ENCODE data around the gene NOD2. TPM values are rescaled to one million over a fixed set of nuclear protein-coding genes. Genes with fewer than 3 reads are reported as not detected.

NOD2 gene
- total RNA-seq, 4 donors from 2014 or later = 10.5 to 28.1 (median 21.6) TPM

DNA sequence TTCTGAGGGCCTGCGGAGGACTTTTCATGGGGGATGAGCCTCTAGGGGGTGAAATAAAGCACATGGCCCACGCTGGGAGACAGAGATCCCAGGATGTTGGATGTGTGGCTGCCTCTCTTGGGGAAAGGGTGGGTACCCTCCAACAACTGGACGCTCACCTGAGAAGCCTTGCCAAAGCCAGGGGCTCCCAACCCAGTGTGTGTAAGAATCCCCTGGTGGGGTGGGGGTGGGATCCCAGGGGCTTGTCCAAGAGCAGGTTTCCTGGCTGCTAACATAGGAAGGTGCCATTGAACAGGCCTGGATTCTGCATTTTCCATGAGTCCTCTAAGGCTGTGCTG lies 12.9 kb upstream of the NOD2 start:
- no peak for DNase-seq
- WGBS, 2 donors = 80% methylated on average over 1 of the region's 3 CpGs; no CpG with 5 or more reads in 1 of the 2 donors
- H3K4me3 ChIP-seq = peak overlapping the region in 3 of 4 donors; percentile 32 to 56 (median 39)
- TF ChIP-seq, protein P1, sequence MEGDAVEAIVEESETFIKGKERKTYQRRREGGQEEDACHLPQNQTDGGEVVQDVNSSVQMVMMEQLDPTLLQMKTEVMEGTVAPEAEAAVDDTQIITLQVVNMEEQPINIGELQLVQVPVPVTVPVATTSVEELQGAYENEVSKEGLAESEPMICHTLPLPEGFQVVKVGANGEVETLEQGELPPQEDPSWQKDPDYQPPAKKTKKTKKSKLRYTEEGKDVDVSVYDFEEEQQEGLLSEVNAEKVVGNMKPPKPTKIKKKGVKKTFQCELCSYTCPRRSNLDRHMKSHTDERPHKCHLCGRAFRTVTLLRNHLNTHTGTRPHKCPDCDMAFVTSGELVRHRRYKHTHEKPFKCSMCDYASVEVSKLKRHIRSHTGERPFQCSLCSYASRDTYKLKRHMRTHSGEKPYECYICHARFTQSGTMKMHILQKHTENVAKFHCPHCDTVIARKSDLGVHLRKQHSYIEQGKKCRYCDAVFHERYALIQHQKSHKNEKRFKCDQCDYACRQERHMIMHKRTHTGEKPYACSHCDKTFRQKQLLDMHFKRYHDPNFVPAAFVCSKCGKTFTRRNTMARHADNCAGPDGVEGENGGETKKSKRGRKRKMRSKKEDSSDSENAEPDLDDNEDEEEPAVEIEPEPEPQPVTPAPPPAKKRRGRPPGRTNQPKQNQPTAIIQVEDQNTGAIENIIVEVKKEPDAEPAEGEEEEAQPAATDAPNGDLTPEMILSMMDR (IDR thresholded peaks at IDR 0.05) = no peak
- no peak for TF ChIP-seq POLR2A (IDR thresholded peaks at IDR 0.05)
- H3K27ac ChIP-seq = peak overlapping the region; percentile 50 to 73 (median 62)
- H3K9me3 ChIP-seq = no peaks in the 10 kb centered on the region
- H3K4me1 ChIP-seq = peaks cover 5 to 28% (median 6%) of the 10 kb centered on the region in 3 donors
- no peaks in the 10 kb centered on the region for H3K36me3 ChIP-seq
- no peaks in the 10 kb centered on the region for H3K27me3 ChIP-seq
- intact Hi-C loops (cut with DNase I) = no loop called here

DNA sequence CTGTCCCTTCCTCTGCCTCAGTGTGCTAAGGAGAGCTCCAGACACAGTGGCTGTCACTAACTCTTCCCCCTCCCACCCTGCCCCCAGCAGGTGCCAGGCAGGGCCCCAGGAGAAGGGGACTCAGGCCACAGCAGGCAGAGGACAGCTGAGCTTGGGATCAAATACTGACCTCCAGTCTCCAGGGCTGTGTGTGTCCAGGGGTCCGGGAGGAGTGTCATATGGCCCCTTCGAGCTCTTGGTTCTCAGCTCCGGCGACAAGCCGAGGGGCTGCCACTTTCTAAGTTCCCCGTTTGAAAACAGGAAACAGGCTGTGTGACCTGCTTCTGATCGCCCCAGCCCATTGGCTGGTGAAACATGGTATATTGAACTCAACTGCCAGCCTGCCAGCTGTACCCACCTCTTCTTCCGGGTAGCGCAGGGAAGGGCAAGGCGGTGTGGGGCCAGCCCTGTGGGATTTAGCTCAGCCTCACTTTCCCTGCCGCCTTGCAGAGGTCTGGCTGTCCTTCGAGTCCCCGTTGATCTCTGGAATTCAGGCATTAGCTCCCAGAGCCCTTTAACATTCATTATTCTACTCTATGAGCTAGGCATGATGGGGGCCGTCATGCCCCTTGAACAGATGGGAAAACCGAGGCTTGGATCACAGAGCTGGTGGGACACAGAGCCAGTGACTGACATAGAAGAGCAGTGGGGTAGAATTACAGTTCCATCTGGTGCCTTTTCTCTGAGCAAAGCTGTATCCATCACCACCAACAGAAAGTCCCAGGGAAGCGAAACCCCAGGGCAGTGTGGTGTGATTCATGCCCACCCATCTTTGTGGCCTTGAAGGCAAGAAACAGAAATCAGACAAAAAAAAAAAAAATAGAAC lies 12.2 kb upstream of the NOD2 start, which contains the start of gene SNX20:
Gene SNX20 (minus strand): TSS at position 292 of the 865 bp plus-strand sequence. CDS start 3,786 bp downstream, outside the sequence.
- TF ChIP-seq, protein P1 (IDR thresholded peaks at IDR 0.05) = no peak
- TF ChIP-seq POLR2A (IDR thresholded peaks at IDR 0.05) = peak in 1 of 4 donors; percentile 60
- Histone ChIP-seq H3K9me3 (no peaks in the 10 kb centered on the region), H3K4me3 (peak within 1 kb of the TSS in 3 of 4 donors; percentile 32 to 56 (median 39)), H3K27me3 (no peaks in the 10 kb centered on the region), H3K27ac (peak within 1 kb of the TSS; percentile 50 to 73 (median 62)), H3K4me1 (peaks cover 0 to 28% (median 12%) of the 10 kb centered on the region in 3 donors), H3K36me3 (no peaks in the 10 kb centered on the region)
- intact Hi-C loops (cut with DNase I) = no loop called here
- no peak for DNase-seq
- 70 to 83% methylated on average over 7 of the region's 16 CpGs for WGBS, 2 donors

DNA sequence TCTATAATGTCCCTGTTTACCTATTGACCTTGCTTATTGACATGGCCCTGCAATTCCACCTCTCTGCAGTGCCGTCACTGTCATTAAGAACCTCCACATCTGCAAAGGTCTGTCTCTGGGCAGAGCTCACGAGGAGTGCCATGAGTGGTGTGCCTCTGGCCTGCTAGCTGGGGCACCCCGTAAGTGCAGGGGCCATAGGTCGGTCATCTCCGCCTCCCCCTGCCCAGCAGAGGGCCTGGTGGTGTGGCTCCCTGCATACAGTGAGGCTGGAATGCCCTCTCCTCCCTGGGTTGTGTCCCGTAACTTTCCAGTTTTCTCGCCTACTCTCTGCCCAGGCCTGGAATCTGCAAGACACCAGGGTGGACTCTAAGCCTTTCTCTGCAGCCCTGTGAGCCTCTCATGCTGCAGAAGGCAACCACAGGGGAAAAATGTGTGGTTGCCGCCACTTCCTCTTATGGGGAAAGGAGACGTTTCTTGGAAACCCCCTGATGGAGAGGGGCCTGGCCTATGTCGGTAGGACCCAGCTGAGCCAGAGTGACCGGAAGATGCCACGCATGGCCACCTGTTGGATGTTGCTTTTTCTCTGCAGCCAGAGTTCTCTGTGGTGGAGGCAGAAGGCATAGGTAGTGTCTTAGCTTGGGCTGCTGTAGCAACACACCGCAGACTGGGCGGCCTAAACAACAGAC lies 9.6 kb upstream of the NOD2 start:
- no peak overlapping the region for H3K4me3 ChIP-seq
- peaks cover 0 to 22% (median 14%) of the 10 kb centered on the region in 3 donors for H3K4me1 ChIP-seq
- no peak for DNase-seq
- 53 to 64% methylated on average over 6 to 13 of the region's 14 CpGs for WGBS, 2 donors
- intact Hi-C loops (cut with DNase I) = no loop called here
- no peak for TF ChIP-seq POLR2A (IDR thresholded peaks at IDR 0.05)
- TF ChIP-seq, protein P1 (IDR thresholded peaks at IDR 0.05) = no peak
- no peaks in the 10 kb centered on the region for H3K36me3 ChIP-seq
- no peaks in the 10 kb centered on the region for H3K27me3 ChIP-seq
- H3K27ac ChIP-seq = peak overlapping the region in 2 of 4 donors; percentile 43 to 66
- no peaks in the 10 kb centered on the region for H3K9me3 ChIP-seq

DNA sequence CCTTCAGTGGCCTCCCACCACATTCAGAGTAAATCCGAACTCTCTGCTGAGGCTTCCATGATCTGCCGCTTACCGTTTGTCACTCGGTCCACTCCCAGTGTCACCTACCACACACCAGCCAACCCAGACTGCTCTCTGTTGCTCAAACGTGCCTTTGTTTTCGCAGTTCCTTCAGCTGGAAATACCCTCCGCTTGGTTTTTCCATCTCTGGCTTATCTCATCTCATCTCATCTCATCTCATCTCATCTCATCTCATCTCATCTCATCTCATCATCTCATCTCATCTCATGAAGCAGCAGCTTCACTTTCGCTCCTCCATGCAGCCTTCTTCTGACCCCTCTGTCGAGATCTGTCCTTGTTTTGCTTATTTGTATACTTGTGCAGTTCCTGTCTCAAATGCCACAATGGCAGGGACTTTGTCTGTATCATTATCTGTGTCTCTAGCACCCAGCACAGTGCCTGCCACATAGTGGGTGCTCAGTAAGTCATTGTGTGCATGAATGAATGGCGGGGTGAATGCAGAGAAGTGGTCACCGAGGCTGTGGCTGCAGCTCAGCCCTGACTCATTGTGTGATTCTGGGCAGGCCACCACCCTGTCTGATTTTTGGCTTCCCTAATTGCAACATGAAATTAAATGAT lies 8.5 kb upstream of the NOD2 start:
- Histone ChIP-seq H3K4me1 (peaks cover 0 to 22% (median 14%) of the 10 kb centered on the region in 3 donors), H3K4me3 (no peak overlapping the region), H3K36me3 (no peaks in the 10 kb centered on the region), H3K9me3 (no peaks in the 10 kb centered on the region), H3K27me3 (no peaks in the 10 kb centered on the region), H3K27ac (peak overlapping the region in 2 of 4 donors; percentile 52 to 66)
- 69 to 71% methylated on average over 11 of the region's 11 CpGs for WGBS, 2 donors
- TF ChIP-seq, protein P1 (IDR thresholded peaks at IDR 0.05) = no peak
- TF ChIP-seq POLR2A (IDR thresholded peaks at IDR 0.05) = no peak
- intact Hi-C loops (cut with DNase I) = no loop called here
- DNase-seq = no peak
